Stimulated activated CD4-positive, alpha-beta T cell treated with anti-CD3 and anti-CD28 coated beads, Interleukin-2, amount 100 ng/mL, for 24 hours (primary cell): ENCODE measurements around the gene KRT1.

Experiments
- DNase-seq, 2 donors: peaks; one replicate each; pipeline ENCODE4 v3.0.0-alpha.2; 2020

The KRT1 gene

DNA sequence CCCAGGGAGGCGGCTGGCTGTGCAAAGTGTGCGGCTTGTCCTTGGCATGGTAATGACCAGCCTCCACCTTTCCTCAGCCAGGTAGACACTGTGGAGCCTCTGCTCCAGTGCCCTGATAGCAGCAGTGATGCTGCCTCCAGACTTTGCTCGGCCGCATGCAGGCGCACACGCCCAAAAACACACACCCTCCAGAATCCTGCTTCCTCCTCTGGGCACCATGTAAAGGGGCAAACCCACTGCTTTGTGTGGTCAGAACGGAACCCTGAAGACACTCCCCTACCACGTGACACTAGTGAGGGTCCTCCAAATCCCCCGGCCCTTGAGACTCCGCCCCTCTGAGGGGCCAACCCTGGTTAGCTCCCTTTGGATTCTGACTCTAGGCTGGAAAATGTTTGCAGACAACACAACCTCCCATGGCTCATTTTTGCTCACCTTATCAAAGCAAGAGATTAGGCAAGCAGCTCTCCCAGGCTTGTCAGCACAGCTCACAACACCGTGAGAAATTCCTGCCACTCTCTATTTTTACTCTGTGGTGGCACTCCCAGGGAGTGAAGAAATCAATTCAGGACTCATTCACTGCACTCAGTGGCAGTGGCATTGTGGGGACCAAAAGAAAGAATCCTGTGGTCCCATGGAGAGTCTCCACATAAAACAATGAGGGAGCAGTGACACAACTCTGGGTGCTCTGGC, 18.6 kb upstream of the KRT1 start:
- DNase-seq = no peak

DNA sequence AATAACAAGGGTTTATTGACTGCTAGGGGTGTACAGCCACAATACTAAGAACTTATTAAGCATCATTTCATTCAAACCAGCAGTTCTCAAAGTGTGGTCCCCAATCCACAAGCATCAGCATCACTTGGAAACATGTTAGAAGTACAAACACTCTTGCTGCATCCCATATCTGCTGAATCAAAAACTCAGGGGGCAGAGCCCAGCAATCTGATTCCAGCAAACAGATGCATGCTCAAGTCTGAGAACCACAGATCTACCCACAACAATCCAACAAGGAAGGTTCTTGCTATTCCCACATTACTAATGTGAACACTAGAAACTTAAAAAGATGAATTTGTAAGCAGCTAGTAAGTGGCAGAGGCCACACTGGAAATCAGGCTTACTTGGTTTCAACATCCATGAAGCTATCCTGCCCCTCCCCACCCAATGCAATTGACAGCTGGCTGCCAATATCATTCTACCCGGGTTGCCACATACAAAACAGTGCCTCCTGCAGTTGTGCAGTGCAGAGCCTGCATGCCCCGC, 16.9 kb upstream of the KRT1 start:
- DNase-seq = no peak

GRCh38 chr12:52696588-52696987, 16.4 kb upstream of the KRT1 start:
- DNase-seq = no peak

DNA sequence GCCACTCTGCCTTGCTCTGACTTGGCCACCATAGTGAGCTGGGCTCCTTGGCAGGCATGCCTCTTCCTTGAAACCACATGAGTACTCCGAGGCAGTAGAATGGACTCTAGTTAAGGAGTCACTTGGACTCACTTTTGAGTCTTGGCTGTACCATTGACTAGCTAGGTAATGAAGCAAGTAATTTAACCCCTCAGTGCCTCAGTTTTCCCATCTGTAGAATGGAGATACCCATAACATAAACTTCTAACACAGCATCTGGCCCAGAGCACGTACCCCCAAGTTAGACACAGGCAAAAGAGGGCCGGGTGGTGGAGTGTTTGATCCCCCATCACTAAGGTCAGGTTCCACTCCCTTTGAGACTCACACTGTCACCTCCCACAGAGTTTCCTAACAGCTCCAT, 14.8 kb upstream of the KRT1 start:
- DNase-seq = no peak

GRCh38 chr12:52694151-52694550, 13.9 kb upstream of the KRT1 start:
- no peak for DNase-seq

- no peak for DNase-seq
These were observed 13.1 kb upstream of the KRT1 start for GRCh38 chr12:52693261-52693660.

- DNase-seq = no peak
These were observed 12.0 kb upstream of the KRT1 start for GRCh38 chr12:52692254-52692653.

- DNase-seq = no peak
These were observed 11.6 kb upstream of the KRT1 start for GRCh38 chr12:52691841-52692150.

DNA sequence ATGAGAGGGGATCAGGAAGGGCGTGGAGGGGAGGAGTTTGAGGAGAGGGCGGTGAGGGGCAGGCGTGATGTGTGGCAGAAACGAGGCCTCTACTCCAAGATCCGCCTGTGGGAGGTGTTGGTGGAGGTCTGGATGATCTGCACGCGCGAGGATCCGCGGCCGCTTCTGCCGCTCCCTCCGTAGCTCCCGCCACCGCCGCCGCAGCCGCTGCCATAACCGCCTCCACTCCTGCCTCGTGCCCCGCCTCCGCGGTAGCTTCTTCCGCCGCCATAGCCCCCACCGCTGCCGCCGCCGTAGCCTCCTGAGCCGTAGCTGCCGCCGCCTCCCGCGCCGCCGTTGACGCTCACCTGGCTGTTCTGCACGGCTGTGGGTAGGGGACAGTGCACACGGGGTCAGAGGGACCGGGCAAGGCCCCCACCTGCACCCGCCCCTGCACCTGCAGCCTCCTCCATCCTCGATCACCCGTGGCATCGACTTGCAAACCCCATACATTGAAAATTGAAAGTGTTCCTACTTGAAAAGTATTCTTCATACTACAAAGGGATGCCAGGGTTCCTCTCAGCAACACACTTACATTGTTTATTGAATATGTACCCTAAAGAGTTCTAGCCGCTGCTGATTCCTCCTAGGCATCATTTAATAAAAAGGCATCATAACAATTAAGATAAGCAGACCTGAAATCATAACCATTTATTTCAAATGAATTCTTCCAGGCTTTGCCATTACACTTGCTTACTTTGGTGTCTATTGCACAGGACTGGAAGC, 11.1 kb upstream of the KRT1 start:
- DNase-seq = peak; percentile 60 to 64

DNA sequence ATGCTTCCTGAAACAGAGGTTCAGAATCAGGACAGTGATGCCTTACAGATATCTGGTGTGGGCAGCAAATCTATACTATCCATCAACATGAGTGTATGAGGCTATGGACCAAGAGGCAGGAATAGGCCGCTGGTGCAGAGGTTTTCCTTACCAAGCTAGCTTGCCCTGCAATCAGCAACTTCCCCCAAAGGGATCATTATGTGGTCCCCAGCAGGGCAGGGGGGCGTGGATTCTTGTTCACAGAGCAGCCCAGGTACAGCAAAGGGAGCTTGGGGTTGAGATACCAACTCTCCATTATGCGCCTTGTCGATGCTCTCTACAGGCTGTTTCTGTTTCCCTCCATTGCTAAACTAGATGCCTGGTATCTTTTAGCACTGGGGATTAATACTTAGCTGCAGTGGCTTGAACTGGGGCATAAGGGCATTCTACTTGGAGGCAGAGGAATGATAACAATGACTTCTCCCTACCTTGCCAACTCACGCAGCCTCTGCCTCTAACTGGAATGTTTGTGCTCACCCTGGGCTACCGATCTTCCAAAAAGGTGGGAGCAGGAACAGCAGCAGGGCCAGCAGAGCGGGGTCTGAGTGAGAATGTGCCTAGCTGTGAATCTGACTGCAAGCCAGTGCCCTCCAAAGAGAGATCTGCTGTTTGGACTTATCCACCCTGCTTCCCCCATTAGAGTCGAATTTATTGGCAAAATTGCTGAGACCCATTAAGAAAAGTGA, 10.3 kb upstream of the KRT1 start:
- DNase-seq = no peak

DNA sequence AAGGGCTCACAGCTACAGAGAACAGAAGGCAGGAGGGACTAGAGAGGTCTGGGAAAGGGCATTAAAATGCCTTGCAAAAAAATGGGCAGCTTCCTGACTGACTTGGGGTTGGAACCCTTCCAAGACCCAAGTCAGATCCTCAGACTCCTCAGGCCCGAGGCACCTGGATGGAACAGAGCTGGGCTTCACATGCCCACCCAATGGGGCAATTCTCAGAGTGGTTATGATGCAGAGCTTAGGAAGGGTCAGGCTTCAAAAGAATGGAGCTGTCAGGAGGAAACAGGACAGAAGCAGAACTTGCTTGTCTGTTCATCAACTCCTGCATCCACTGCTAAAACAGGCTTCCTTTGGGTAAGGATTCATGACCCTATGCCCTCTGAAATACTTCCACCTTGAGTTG, 9.7 kb upstream of the KRT1 start:
- no peak for DNase-seq

GRCh38 chr12:52689239-52689638, 9.0 kb upstream of the KRT1 start:
- DNase-seq = no peak

- no peak for DNase-seq
These were observed 8.3 kb upstream of the KRT1 start for GRCh38 chr12:52688481-52688880.

GRCh38 chr12:52687497-52688385, 7.5 kb upstream of the KRT1 start:
- no peak for DNase-seq

GRCh38 chr12:52686756-52687487, 6.7 kb upstream of the KRT1 start:
- DNase-seq = no peak

DNA sequence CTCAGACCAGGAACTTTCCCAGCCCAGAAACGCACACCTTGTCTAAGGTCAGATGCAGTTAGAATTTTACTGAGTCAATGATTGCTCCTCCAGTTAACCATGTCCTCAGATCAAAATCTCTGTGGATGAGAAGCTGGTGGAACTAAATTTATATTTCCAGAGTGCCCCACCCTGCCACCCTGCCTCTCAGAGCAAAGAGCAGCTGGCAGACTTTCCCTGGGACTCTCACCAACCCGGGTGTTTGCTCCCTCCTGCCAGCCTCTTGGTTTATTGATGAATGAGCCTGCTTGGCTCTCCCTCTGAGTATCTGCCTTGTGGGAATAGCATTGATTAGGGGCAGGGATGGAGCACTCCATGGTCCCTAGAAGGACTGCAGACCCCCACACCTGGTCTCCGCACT, 5.9 kb upstream of the KRT1 start:
- DNase-seq = no peak

DNA sequence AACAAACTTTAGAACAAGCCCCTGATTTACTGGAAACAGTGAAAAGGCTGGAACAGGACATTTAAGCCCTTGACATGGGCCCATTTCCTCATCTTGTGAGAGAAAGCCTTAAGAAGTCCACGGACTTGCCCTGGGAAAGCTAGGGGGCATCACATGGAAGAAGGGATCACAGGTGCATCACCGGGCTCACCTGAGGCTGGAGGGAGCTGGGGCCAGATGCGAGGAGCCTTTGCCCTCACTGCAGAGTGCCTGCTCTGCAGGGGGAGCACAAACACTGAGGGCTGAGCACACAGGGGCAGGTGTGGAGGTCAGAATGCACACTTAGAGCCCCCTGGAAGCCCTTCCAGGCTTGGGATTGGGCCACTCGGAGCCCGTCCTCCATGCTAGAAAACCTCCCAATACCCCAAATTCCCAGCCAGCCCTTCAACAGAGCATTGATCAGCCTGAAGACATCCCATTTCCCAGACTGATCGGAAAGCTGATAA, 5.2 kb upstream of the KRT1 start:
- DNase-seq = no peak

GRCh38 chr12:52684431-52684830, 4.2 kb upstream of the KRT1 start:
- no peak for DNase-seq

DNA sequence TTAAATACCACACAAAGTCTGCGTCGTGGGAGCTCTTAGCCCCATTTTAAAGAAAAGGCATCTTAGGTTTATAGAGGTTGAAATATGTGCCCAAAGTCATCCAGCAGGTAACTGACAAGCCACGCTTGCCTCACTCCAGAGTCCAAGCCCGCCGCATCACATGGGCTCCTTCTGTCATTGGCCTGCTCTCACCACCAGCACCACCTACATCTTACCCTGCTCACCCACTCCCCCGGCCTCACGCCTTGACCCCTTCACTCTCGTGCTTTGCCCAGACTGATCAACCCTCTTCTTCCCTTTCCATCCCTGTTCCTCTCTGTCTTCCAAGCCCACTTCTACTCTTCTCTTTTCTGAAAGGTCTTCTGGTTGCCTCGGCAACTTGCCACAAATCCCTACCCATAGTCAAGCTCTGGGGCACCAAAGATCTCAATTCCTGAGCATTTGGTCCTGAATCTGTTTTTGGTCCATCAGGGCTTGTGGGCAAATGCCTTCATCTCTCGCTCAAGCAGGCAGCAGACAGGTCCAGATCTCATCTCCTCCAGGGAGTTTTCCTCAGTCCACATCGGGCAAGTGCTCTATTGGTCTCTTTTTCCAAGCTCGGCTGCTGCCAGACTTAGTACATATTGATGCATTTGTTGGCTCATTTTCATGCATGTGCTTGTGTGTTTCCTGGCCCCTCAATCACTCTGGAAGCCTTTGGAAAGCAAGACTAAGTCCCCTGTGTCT, 3.5 kb upstream of the KRT1 start:
- no peak for DNase-seq

DNA sequence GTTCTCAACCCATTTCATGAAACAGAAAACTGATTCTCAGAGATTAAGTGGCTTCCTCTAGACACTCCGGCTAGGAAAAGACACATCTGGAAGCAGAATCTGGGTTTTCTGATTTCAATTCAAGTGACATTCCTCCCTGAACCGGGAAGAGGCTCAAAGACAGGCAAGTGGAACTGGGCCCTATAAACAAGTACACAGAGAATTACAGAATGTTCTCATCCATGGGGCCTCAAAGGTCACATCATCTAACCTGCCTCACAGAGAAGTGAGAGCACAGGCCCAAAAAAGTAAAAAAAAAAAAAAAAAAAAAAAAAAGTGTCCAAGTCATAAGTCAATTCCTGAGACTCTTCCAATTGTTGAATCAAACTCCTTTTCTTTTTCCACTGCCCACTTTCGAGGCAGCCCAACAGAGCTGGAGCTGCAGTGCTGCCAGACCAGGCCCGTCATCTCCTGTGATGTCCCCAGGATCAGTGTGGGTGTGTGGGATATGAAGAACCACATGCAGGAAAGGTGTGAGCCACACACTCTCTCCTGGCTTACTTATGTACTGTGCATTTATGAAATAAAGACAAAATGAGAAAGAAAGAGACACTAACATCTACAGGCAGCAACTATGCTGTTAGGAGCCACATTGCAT, 2.8 kb upstream of the KRT1 start:
- DNase-seq = no peak

DNA sequence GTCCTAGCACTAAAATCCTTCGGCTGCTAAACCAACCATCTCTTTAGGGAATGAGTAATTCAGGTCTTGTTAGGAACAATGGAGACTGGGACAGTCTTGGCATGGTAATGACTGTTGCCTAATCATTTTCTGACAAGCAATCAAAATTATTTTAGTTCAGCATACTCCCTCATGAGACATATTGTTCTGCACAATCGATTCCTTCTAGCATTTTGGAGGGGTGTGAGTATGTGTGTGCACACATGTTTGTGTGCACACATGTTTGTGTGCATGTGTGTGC, 2.1 kb upstream of the KRT1 start:
- DNase-seq = no peak
